A673 (cell line): ENCODE results near the gene EPHA4. TPM values are rescaled to one million over a fixed set of nuclear protein-coding genes. Genes with fewer than 3 reads are reported as not detected.

Experiments
- BruUV-seq: library from RNA; stranded (reverse); fragments of 400-500 nt; replicated peaks from 2 replicates; lab custom pipeline; 2021; lab: Mats Ljungman, UMichigan
- CTCF ChIA-PET: fragments of 300-600 bp; sonication (Branson Sonifier 250); formaldehyde crosslinking; loops from one replicate; lab custom pipeline; 2022; ENCODE audit warnings: antibody characterized with exemption; lab: Charles Lee
- POLR2A ChIA-PET: fragments of 300-600 bp; sonication (Branson Sonifier 250); formaldehyde crosslinking; loops from one replicate; lab custom pipeline; 2022; ENCODE audit warnings: antibody characterized with exemption; ENCODE audit not compliant: low non-redundant PET; lab: Charles Lee
- DNase-seq: peaks from one replicate; pipeline ENCODE4 v3.0.0-alpha.2; 2015; ENCODE audit warnings: low spot score
- H3K27ac ChIP-seq: fragments of 200-600 bp; sonication (generic); 2 replicates; pipeline ENCODE4 v1.5.1; 2016; ENCODE audit warnings: mixed run types, low read depth, mild to moderate bottlenecking, mixed read lengths, antibody characterized with exemption, low read length; ENCODE audit not compliant: poor library complexity, severe bottlenecking
- H3K27me3 ChIP-seq: fragments of 200-600 bp; sonication (generic); replicated peaks from 2 replicates; pipeline ENCODE4 v1.6.1; 2017; ENCODE audit warnings: mixed run types, low read depth, mild to moderate bottlenecking, mixed read lengths, antibody characterized with exemption, low read length; ENCODE audit not compliant: insufficient read depth, poor library complexity
- H3K36me3 ChIP-seq: fragments of 200-600 bp; sonication (generic); 2 replicates; pipeline ENCODE4 v1.6.1; 2016; ENCODE audit warnings: mixed run types, mild to moderate bottlenecking, mixed read lengths, antibody characterized with exemption, low read length; ENCODE audit not compliant: insufficient read depth, poor library complexity, severe bottlenecking
- H3K4me1 ChIP-seq: fragments of 200-600 bp; sonication (generic); 2 replicates; pipeline ENCODE4 v1.6.1; 2017; ENCODE audit warnings: mixed run types, mild to moderate bottlenecking, mixed read lengths, antibody characterized with exemption, low read length; ENCODE audit not compliant: insufficient read depth, poor library complexity, severe bottlenecking
- H3K4me3 ChIP-seq: fragments of 200-600 bp; sonication (generic); 2 replicates; pipeline ENCODE4 v1.5.1; 2016; ENCODE audit warnings: low read depth, mixed run types, mild to moderate bottlenecking, mixed read lengths, low read length; ENCODE audit not compliant: poor library complexity, severe bottlenecking
- H3K9me3 ChIP-seq: fragments of 200-600 bp; sonication (generic); 2 replicates; pipeline ENCODE4 v1.6.1; 2016; ENCODE audit warnings: mixed run types, low read depth, mild to moderate bottlenecking, mixed read lengths, antibody characterized with exemption, low read length; ENCODE audit not compliant: poor library complexity, severe bottlenecking
- EZH2 ChIP-seq: fragments of 200-600 bp; sonication (generic); IDR thresholded peaks from 2 replicates; pipeline ENCODE4 v1.6.1; 2017; ENCODE audit warnings: borderline replicate concordance, low read depth, mild to moderate bottlenecking, mixed read lengths, antibody characterized with exemption, low read length; ENCODE audit not compliant: poor library complexity, severe bottlenecking
- intact Hi-C: fragments of 100-400 bp; cut with micrococcal nuclease; formaldehyde crosslinking; loops from one replicate; pipeline ENCODE4 v1.10.0; 2022; ENCODE audit not compliant: unreplicated experiment
- total RNA-seq: library from RNA; stranded (reverse); gene quantifications from 2 replicates; pipeline ENCODE4 v1.2.3, GENCODE V29; 2021
- TF ChIP-seq, protein P1 (sequence below): fragments of 300-800, 200-600 bp; sonication (generic); conservative IDR thresholded peaks from 2 replicates; pipeline ENCODE4 v1.5.1; 2017; ENCODE audit warnings: low read depth, mild to moderate bottlenecking, antibody characterized with exemption, low read length, moderate library complexity, mixed read lengths

The EPHA4 gene
- total RNA-seq, 1 experiment from 2014 or later, result 39.5 TPM

DNA sequence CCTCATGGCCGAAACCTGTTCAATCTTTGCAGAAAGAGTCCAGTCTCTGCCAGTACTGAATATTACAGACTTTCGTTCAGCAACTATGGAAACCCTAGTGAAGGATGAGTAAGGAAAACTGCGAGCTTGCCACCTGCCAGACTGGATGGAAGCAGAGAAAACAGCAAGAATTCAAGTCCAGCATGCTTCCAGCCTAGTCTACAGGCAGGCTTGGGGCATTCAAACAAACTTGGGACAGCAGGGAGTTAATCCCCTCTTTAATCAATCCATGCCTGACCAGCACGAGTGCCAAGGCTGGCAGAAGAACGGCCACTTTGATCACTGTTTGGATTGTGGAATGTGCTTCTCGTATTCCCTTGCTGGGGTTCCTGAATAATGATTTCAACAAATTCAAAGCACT, 145.2 kb downstream of the EPHA4 start:
- POLR2A ChIA-PET, result no interaction called here
- CTCF ChIA-PET, result no interaction called here
- DNase-seq, result no peak

DNA sequence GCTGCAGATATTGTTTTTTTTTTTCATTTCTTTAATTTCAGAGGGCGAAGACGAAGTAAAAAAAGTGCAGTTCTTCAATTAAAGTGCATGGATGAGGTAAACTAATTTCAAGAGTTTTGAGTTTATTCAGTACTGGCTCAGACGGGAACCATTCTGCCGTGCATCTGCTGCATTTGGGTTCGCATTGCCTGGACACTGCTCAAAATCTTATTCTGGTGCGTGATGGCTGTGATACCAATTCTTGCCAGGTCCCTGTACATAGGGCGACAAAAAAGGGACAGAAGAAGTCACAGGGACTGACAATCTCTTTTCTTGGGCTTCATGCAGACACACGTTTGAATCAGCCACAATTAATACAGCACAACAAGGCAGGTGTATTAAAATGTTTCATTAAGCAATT, 146.2 kb downstream of the EPHA4 start:
- peaks cover 21% of the 10 kb centered on the region for H3K36me3 ChIP-seq
- DNase-seq, result no peak
- TF ChIP-seq, protein P1, sequence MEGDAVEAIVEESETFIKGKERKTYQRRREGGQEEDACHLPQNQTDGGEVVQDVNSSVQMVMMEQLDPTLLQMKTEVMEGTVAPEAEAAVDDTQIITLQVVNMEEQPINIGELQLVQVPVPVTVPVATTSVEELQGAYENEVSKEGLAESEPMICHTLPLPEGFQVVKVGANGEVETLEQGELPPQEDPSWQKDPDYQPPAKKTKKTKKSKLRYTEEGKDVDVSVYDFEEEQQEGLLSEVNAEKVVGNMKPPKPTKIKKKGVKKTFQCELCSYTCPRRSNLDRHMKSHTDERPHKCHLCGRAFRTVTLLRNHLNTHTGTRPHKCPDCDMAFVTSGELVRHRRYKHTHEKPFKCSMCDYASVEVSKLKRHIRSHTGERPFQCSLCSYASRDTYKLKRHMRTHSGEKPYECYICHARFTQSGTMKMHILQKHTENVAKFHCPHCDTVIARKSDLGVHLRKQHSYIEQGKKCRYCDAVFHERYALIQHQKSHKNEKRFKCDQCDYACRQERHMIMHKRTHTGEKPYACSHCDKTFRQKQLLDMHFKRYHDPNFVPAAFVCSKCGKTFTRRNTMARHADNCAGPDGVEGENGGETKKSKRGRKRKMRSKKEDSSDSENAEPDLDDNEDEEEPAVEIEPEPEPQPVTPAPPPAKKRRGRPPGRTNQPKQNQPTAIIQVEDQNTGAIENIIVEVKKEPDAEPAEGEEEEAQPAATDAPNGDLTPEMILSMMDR, result no peak
- TF ChIP-seq EZH2, result no peak
- no TSS peak for BruUV-seq
- H3K4me3 ChIP-seq, result no peak overlapping the region
- H3K27me3 ChIP-seq, result no peaks in the 10 kb centered on the region
- no peaks in the 10 kb centered on the region for H3K9me3 ChIP-seq
- H3K27ac ChIP-seq, result no peak overlapping the region
- ChIA-PET POLR2A (no interaction called here), CTCF (no interaction called here)
- intact Hi-C loops, result no loop called here
- no peaks in the 10 kb centered on the region for H3K4me1 ChIP-seq

More for the DNA sequence above, 145.2 kb downstream of the EPHA4 start:
- no peak overlapping the region for H3K27ac ChIP-seq
- BruUV-seq, result no TSS peak
- no peaks in the 10 kb centered on the region for H3K27me3 ChIP-seq
- no peaks in the 10 kb centered on the region for H3K9me3 ChIP-seq
- peaks cover 21% of the 10 kb centered on the region for H3K36me3 ChIP-seq
- intact Hi-C loops, result no loop called here
- no peak overlapping the region for H3K4me3 ChIP-seq
- no peaks in the 10 kb centered on the region for H3K4me1 ChIP-seq
- TF ChIP-seq, protein P1, result no peak
- TF ChIP-seq EZH2, result no peak

DNA sequence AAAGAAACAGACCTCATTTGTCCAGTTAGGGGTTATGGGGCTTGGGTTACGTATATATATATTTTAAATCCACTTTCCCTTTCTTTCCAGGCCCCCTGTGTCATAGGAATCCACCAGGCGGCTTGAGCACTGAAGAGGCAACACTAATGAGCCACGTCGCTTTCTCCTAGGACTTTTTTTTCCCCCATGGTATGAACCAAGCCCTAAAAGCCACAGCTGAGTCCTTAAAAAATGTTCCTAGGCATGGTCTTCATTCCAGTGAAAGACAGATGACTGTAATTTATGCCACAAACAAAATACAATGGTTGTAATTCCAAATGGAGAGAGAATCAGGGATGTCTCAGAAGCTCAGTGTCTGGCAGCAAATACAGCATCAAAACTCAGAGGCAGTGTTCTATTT, 146.8 kb downstream of the EPHA4 start:
- Histone ChIP-seq H3K4me1 (no peaks in the 10 kb centered on the region), H3K27ac (no peak overlapping the region), H3K4me3 (no peak overlapping the region), H3K27me3 (no peaks in the 10 kb centered on the region), H3K9me3 (no peaks in the 10 kb centered on the region), H3K36me3 (peaks cover 21% of the 10 kb centered on the region)
- TF ChIP-seq EZH2, result no peak
- TF ChIP-seq, protein P1, result no peak
- intact Hi-C loops, result no loop called here
- ChIA-PET CTCF (no interaction called here), POLR2A (no interaction called here)
- no peak for DNase-seq
- no TSS peak for BruUV-seq
